COLO668 (cell line): ENCODE results near the gene CDC34.

ENCODE experiments used
- DNase-seq: peaks from one replicate; lab custom pipeline; 2025; ENCODE audit not compliant: unreplicated experiment; lab: John Stamatoyannopoulos, UW

Gene CDC34

GRCh38 chr19:540867-541637, 9.5 kb downstream of the CDC34 start:
- DNase-seq: no peak

GRCh38 chr19:541699-542098, 10.1 kb downstream of the CDC34 start:
- DNase-seq: no peak

- DNase-seq: no peak
Observed at GRCh38 chr19:542173-542866, 10.8 kb downstream of the CDC34 start.

- DNase-seq: no peak
Observed at GRCh38 chr19:543910-544608, 12.5 kb downstream of the CDC34 start, which contains the start of gene GZMM. Gene GZMM, plus strand, starts transcription at chr19:544053. Its CDS starts 19 bp downstream, at chr19:544072.

GRCh38 chr19:547117-547516, 15.6 kb downstream of the CDC34 start:
- DNase-seq: no peak

GRCh38 chr19:547836-548720, 16.5 kb downstream of the CDC34 start:
- peak; percentile 8 for DNase-seq

- peak; percentile 18 for DNase-seq
Observed at GRCh38 chr19:548886-549830, 17.6 kb downstream of the CDC34 start.

GRCh38 chr19:554817-555216, 23.3 kb downstream of the CDC34 start:
- DNase-seq: no peak

- no peak for DNase-seq
Observed at GRCh38 chr19:555474-555808, 23.9 kb downstream of the CDC34 start.

- DNase-seq: peak; percentile 44
Observed at GRCh38 chr19:556611-557382, 25.2 kb downstream of the CDC34 start.

GRCh38 chr19:558770-559439, 27.3 kb downstream of the CDC34 start:
- DNase-seq: no peak

GRCh38 chr19:560121-560520, 28.6 kb downstream of the CDC34 start:
- no peak for DNase-seq

- no peak for DNase-seq
Observed at GRCh38 chr19:566403-566802, 34.8 kb downstream of the CDC34 start.

GRCh38 chr19:566844-567243, 35.3 kb downstream of the CDC34 start:
- DNase-seq: no peak

GRCh38 chr19:567296-567900, 35.8 kb downstream of the CDC34 start:
- no peak for DNase-seq

- DNase-seq: no peak
Observed at GRCh38 chr19:570251-570686, 38.7 kb downstream of the CDC34 start.

GRCh38 chr19:570937-571565, 39.5 kb downstream of the CDC34 start:
- DNase-seq: peak; percentile 81

GRCh38 chr19:571566-571974, 40.0 kb downstream of the CDC34 start:
- DNase-seq: peak; percentile 54
